GM23338 (cell line): Measurements from ENCODE around the gene RSAD1. TPM values are rescaled to one million over a fixed set of nuclear protein-coding genes. Genes with fewer than 3 reads are reported as not detected.

Experiments
- ATAC-seq: fragments of 200-7000 bp; cut with Tn5 transposase; 3 replicates; pipeline ENCODE4 v1.9.1; 2020
- DNase-seq: peaks from one replicate; pipeline ENCODE4 v3.0.0-alpha.2; 2015; ENCODE audit warnings: low spot score
- H2AFZ ChIP-seq: fragments of 200-600 bp; sonication (generic); 2 replicates; pipeline ENCODE4 v1.8.0; 2016; ENCODE audit warnings: antibody characterized with exemption, mild to moderate bottlenecking, moderate library complexity
- H3F3A ChIP-seq: fragments of 200-600 bp; sonication (generic); replicated peaks from 2 replicates; pipeline ENCODE4 v1.8.0; 2017; ENCODE audit warnings: antibody characterized with exemption, mixed run types, low read depth
- H3K27ac ChIP-seq: fragments of 200-600 bp; sonication (generic); 2 replicates; pipeline ENCODE4 v1.6.1; 2016; ENCODE audit warnings: low read depth
- H3K27me3 ChIP-seq: fragments of 200-600 bp; sonication (generic); 2 replicates; pipeline ENCODE4 v1.8.0; 2016; ENCODE audit warnings: mild to moderate bottlenecking, mixed run types, moderate library complexity; ENCODE audit not compliant: insufficient read depth
- H3K36me3 ChIP-seq: fragments of 200-600 bp; sonication (generic); 2 replicates; pipeline ENCODE4 v1.8.0; 2016; ENCODE audit warnings: mild to moderate bottlenecking; ENCODE audit not compliant: insufficient read depth
- H3K4me1 ChIP-seq: fragments of 200-600 bp; sonication (generic); 2 replicates; pipeline ENCODE4 v1.8.0; 2016; ENCODE audit warnings: mild to moderate bottlenecking, moderate library complexity; ENCODE audit not compliant: insufficient read depth
- H3K4me2 ChIP-seq: fragments of 200-600 bp; sonication (generic); 2 replicates; pipeline ENCODE4 v1.7.1; 2017; ENCODE audit warnings: mixed run types
- H3K4me3 ChIP-seq: fragments of 200-600 bp; sonication (generic); 2 replicates; pipeline ENCODE4 v1.6.1; 2016; ENCODE audit warnings: mixed run types
- H3K79me2 ChIP-seq: fragments of 200-600 bp; sonication (generic); replicated peaks from 2 replicates; pipeline ENCODE4 v1.8.0; 2017; ENCODE audit warnings: mild to moderate bottlenecking; ENCODE audit not compliant: insufficient read depth
- H3K9me2 ChIP-seq: fragments of 200-600 bp; sonication (generic); 2 replicates; pipeline ENCODE4 v1.8.0; 2017; ENCODE audit not compliant: insufficient read depth
- H4K20me1 ChIP-seq: fragments of 200-600 bp; sonication (generic); replicated peaks from 2 replicates; pipeline ENCODE4 v1.8.0; 2017; ENCODE audit warnings: mild to moderate bottlenecking; ENCODE audit not compliant: insufficient read depth
- H3K27ac Mint-ChIP-seq: 2 replicates; pipeline ENCODE4 v1.8.0; 2020; ENCODE audit warnings: inconsistent platforms, mild to moderate bottlenecking, moderate library complexity, mixed read lengths
- H3K27me3 Mint-ChIP-seq: 3 replicates; pipeline ENCODE4 v1.8.0; 2022; ENCODE audit warnings: low read depth, mild to moderate bottlenecking, moderate library complexity, mixed read lengths, inconsistent platforms; ENCODE audit not compliant: insufficient read depth, poor library complexity
- H3K36me3 Mint-ChIP-seq: 3 replicates; pipeline ENCODE4 v1.8.0; 2021; ENCODE audit warnings: low read depth, mild to moderate bottlenecking, inconsistent platforms, moderate library complexity, mixed read lengths
- H3K4me1 Mint-ChIP-seq: 3 replicates; pipeline ENCODE4 v1.8.0; 2020; ENCODE audit warnings: mild to moderate bottlenecking, inconsistent platforms, mixed read lengths
- H3K4me3 Mint-ChIP-seq: 3 replicates; pipeline ENCODE4 v1.8.0; 2021; ENCODE audit warnings: moderate library complexity, mild to moderate bottlenecking, inconsistent platforms, mixed read lengths
- H3K9me3 Mint-ChIP-seq: 3 replicates; pipeline ENCODE4 v1.8.0; 2020; ENCODE audit warnings: moderate library complexity, mild to moderate bottlenecking, inconsistent platforms, mixed read lengths
- CREB1 ChIP-seq: fragments of 250-450 bp; sonication (Bioruptor Pico); IDR thresholded peaks from 2 replicates; pipeline ENCODE4 v1.5.0; 2020; ENCODE audit warnings: low read depth, mild to moderate bottlenecking, moderate library complexity
- EZH2 ChIP-seq: fragments of 200-600 bp; sonication (generic); IDR thresholded peaks from one replicate; pipeline ENCODE4 v1.8.0; 2017; ENCODE audit warnings: antibody characterized with exemption, mild to moderate bottlenecking, low read depth; ENCODE audit not compliant: unreplicated experiment
- EZH2phosphoT487 ChIP-seq: fragments of 200-600 bp; sonication (generic); IDR thresholded peaks from one replicate; pipeline ENCODE4 v1.8.1; 2018; ENCODE audit warnings: antibody characterized with exemption; ENCODE audit not compliant: unreplicated experiment
- JUNB ChIP-seq: IDR thresholded peaks from one replicate; pipeline ENCODE4 v1.6.1; 2016; ENCODE audit warnings: antibody characterized with exemption; ENCODE audit not compliant: unreplicated experiment
- NANOG ChIP-seq: IDR thresholded peaks from 2 replicates; pipeline ENCODE4 v1.6.1; 2016; ENCODE audit warnings: antibody characterized with exemption, borderline replicate concordance
- POLR2AphosphoS5 ChIP-seq: IDR thresholded peaks from 2 replicates; pipeline ENCODE4 v1.6.1; 2016; ENCODE audit warnings: antibody characterized with exemption, low read depth
- STAT1 ChIP-seq: IDR thresholded peaks from one replicate; pipeline ENCODE4 v1.6.1; 2016; ENCODE audit warnings: antibody characterized with exemption; ENCODE audit not compliant: unreplicated experiment
- ZNF114 ChIP-seq: fragments of 250-450 bp; sonication (Bioruptor Pico); IDR thresholded peaks from 2 replicates; pipeline ENCODE4 v1.5.0; 2020; ENCODE audit warnings: mild to moderate bottlenecking, moderate library complexity
- ZNF331 ChIP-seq: fragments of 250-450 bp; sonication (Bioruptor Pico); IDR thresholded peaks from 2 replicates; pipeline ENCODE4 v1.5.0; 2020; ENCODE audit warnings: low read depth, mild to moderate bottlenecking, moderate library complexity
- polyA plus RNA-seq: library from polyadenylated mRNA; unstranded; fragments of >200 nt; fragmentation: Nextera tagmentation; extraction: Ambion mirVana; gene quantifications from 2 replicates; pipeline ENCODE4 v1.2.1, GENCODE V29; 2016
- total RNA-seq: library from RNA; depleted of rRNA; stranded (reverse); fragments of >200 nt; shearing (Covaris generic); gene quantifications from 2 replicates; pipeline ENCODE4 v1.2.3, GENCODE V29; 2014
- TF ChIP-seq, protein P1 (sequence below): IDR thresholded peaks from one replicate; pipeline ENCODE4 v1.6.1; 2018; ENCODE audit warnings: antibody characterized with exemption; ENCODE audit not compliant: unreplicated experiment
- TF ChIP-seq, protein P2 (sequence below), 2 experiments: fragments of 200-600 bp in 1 of 2; sonication (generic) in 1 of 2; conservative IDR thresholded peaks; 2 replicates each; pipeline versions ENCODE4 v1.5.1 to v1.6.1; 2016 to 2017; ENCODE audit warnings: antibody characterized with exemption in 2 of 2, low read depth in 2 of 2, mild to moderate bottlenecking in 2 of 2, moderate library complexity in 1 of 2
- TF ChIP-seq, protein P3 (sequence below): IDR thresholded peaks from 2 replicates; pipeline ENCODE4 v1.6.1; 2016; ENCODE audit warnings: antibody characterized with exemption
- TF ChIP-seq, protein P4 (sequence below): fragments of 250-450 bp; sonication (Bioruptor Pico); IDR thresholded peaks from 2 replicates; pipeline ENCODE4 v1.5.0; 2020; ENCODE audit warnings: mild to moderate bottlenecking, moderate library complexity

Gene RSAD1
- total and polyA plus RNA-seq, 2 experiments from 2014 or later = 18.4 to 28.7 TPM

DNA sequence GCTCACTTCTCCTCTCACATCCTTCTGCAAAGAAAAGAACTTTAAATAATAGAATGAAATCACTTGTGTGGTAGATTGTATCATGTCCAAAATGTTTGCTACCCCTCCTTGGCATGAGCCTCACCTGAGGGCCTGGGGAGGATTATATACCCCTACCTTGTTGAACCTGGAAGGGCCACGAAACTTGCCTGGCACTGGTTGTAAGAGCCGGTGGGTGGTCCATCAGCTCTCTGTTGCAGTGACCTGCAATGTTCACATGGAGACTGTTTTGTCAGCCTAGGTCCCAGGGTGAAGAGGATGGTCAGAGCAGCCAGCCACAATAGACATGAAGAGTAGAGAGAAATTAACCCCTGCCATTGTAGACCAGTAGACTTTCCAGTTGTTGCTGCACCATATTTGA lies 10.2 kb downstream of the RSAD1 start (continued):
- no peak for TF ChIP-seq ZNF331
- no peak for TF ChIP-seq JUNB

DNA sequence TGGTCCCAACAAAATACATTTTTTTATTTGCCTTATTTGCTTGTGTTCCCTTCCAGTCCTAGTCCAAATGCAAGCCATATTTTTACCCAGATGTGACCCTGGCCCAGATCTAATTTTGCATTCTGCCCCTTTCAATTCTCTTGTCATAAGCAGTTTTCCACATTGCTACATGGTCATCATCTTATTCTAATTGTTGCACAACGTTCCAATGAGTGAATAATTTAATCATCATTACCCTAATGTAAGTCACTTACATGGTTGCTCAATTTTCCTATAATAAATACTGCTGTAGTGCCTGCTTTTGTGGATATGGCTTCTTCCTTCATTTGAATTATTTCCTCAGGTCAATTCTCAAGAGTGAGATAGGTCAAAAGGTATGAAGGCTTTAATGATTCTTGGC lies 12.8 kb downstream of the RSAD1 start:
- ATAC-seq = no peak
- no peaks in the 10 kb centered on the region for H3K4me1 ChIP-seq
- H3K4me3 ChIP-seq = no peak overlapping the region
- H3K27ac ChIP-seq = no peak overlapping the region
- H3K27me3 Mint-ChIP-seq = peaks cover 4% of the 10 kb centered on the region
- no peak overlapping the region for H3K27ac Mint-ChIP-seq
- no peak overlapping the region for H3K4me2 ChIP-seq
- no peaks in the 10 kb centered on the region for H3K79me2 ChIP-seq
- peaks cover 2% of the 10 kb centered on the region; the same call in 1 of the 3 replicates for H3K4me1 Mint-ChIP-seq
- no peaks in the 10 kb centered on the region for H3K36me3 ChIP-seq
- H3K9me3 Mint-ChIP-seq = no peaks in the 10 kb centered on the region
- no peaks in the 10 kb centered on the region for H3K27me3 ChIP-seq
- H3F3A ChIP-seq = no peaks in the 10 kb centered on the region
- no peaks in the 10 kb centered on the region for H3K9me2 ChIP-seq
- no peaks in the 10 kb centered on the region for H4K20me1 ChIP-seq
- H3K36me3 Mint-ChIP-seq = no peaks in the 10 kb centered on the region
- H3K4me3 Mint-ChIP-seq = no peak overlapping the region
- no peak for TF ChIP-seq POLR2AphosphoS5
- TF ChIP-seq EZH2 = no peak
- TF ChIP-seq ZNF114 (CRISPR knock-in tag) = no peak
- TF ChIP-seq, protein P1, sequence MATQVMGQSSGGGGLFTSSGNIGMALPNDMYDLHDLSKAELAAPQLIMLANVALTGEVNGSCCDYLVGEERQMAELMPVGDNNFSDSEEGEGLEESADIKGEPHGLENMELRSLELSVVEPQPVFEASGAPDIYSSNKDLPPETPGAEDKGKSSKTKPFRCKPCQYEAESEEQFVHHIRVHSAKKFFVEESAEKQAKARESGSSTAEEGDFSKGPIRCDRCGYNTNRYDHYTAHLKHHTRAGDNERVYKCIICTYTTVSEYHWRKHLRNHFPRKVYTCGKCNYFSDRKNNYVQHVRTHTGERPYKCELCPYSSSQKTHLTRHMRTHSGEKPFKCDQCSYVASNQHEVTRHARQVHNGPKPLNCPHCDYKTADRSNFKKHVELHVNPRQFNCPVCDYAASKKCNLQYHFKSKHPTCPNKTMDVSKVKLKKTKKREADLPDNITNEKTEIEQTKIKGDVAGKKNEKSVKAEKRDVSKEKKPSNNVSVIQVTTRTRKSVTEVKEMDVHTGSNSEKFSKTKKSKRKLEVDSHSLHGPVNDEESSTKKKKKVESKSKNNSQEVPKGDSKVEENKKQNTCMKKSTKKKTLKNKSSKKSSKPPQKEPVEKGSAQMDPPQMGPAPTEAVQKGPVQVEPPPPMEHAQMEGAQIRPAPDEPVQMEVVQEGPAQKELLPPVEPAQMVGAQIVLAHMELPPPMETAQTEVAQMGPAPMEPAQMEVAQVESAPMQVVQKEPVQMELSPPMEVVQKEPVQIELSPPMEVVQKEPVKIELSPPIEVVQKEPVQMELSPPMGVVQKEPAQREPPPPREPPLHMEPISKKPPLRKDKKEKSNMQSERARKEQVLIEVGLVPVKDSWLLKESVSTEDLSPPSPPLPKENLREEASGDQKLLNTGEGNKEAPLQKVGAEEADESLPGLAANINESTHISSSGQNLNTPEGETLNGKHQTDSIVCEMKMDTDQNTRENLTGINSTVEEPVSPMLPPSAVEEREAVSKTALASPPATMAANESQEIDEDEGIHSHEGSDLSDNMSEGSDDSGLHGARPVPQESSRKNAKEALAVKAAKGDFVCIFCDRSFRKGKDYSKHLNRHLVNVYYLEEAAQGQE = no peak
- no peak for TF ChIP-seq ZNF331
- no peak for TF ChIP-seq EZH2phosphoT487
- no peak for TF ChIP-seq CREB1 (CRISPR knock-in tag)
- TF ChIP-seq, protein P2, sequence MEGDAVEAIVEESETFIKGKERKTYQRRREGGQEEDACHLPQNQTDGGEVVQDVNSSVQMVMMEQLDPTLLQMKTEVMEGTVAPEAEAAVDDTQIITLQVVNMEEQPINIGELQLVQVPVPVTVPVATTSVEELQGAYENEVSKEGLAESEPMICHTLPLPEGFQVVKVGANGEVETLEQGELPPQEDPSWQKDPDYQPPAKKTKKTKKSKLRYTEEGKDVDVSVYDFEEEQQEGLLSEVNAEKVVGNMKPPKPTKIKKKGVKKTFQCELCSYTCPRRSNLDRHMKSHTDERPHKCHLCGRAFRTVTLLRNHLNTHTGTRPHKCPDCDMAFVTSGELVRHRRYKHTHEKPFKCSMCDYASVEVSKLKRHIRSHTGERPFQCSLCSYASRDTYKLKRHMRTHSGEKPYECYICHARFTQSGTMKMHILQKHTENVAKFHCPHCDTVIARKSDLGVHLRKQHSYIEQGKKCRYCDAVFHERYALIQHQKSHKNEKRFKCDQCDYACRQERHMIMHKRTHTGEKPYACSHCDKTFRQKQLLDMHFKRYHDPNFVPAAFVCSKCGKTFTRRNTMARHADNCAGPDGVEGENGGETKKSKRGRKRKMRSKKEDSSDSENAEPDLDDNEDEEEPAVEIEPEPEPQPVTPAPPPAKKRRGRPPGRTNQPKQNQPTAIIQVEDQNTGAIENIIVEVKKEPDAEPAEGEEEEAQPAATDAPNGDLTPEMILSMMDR (conservative IDR thresholded peaks at IDR 0.05; ENCODE audit: low read depth in 2 of 2) = no peak
- TF ChIP-seq, protein P3, sequence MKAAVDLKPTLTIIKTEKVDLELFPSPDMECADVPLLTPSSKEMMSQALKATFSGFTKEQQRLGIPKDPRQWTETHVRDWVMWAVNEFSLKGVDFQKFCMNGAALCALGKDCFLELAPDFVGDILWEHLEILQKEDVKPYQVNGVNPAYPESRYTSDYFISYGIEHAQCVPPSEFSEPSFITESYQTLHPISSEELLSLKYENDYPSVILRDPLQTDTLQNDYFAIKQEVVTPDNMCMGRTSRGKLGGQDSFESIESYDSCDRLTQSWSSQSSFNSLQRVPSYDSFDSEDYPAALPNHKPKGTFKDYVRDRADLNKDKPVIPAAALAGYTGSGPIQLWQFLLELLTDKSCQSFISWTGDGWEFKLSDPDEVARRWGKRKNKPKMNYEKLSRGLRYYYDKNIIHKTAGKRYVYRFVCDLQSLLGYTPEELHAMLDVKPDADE = no peak
- no peak for TF ChIP-seq STAT1
- no peak for TF ChIP-seq JUNB
- no peak for TF ChIP-seq NANOG
- TF ChIP-seq, protein P4, sequence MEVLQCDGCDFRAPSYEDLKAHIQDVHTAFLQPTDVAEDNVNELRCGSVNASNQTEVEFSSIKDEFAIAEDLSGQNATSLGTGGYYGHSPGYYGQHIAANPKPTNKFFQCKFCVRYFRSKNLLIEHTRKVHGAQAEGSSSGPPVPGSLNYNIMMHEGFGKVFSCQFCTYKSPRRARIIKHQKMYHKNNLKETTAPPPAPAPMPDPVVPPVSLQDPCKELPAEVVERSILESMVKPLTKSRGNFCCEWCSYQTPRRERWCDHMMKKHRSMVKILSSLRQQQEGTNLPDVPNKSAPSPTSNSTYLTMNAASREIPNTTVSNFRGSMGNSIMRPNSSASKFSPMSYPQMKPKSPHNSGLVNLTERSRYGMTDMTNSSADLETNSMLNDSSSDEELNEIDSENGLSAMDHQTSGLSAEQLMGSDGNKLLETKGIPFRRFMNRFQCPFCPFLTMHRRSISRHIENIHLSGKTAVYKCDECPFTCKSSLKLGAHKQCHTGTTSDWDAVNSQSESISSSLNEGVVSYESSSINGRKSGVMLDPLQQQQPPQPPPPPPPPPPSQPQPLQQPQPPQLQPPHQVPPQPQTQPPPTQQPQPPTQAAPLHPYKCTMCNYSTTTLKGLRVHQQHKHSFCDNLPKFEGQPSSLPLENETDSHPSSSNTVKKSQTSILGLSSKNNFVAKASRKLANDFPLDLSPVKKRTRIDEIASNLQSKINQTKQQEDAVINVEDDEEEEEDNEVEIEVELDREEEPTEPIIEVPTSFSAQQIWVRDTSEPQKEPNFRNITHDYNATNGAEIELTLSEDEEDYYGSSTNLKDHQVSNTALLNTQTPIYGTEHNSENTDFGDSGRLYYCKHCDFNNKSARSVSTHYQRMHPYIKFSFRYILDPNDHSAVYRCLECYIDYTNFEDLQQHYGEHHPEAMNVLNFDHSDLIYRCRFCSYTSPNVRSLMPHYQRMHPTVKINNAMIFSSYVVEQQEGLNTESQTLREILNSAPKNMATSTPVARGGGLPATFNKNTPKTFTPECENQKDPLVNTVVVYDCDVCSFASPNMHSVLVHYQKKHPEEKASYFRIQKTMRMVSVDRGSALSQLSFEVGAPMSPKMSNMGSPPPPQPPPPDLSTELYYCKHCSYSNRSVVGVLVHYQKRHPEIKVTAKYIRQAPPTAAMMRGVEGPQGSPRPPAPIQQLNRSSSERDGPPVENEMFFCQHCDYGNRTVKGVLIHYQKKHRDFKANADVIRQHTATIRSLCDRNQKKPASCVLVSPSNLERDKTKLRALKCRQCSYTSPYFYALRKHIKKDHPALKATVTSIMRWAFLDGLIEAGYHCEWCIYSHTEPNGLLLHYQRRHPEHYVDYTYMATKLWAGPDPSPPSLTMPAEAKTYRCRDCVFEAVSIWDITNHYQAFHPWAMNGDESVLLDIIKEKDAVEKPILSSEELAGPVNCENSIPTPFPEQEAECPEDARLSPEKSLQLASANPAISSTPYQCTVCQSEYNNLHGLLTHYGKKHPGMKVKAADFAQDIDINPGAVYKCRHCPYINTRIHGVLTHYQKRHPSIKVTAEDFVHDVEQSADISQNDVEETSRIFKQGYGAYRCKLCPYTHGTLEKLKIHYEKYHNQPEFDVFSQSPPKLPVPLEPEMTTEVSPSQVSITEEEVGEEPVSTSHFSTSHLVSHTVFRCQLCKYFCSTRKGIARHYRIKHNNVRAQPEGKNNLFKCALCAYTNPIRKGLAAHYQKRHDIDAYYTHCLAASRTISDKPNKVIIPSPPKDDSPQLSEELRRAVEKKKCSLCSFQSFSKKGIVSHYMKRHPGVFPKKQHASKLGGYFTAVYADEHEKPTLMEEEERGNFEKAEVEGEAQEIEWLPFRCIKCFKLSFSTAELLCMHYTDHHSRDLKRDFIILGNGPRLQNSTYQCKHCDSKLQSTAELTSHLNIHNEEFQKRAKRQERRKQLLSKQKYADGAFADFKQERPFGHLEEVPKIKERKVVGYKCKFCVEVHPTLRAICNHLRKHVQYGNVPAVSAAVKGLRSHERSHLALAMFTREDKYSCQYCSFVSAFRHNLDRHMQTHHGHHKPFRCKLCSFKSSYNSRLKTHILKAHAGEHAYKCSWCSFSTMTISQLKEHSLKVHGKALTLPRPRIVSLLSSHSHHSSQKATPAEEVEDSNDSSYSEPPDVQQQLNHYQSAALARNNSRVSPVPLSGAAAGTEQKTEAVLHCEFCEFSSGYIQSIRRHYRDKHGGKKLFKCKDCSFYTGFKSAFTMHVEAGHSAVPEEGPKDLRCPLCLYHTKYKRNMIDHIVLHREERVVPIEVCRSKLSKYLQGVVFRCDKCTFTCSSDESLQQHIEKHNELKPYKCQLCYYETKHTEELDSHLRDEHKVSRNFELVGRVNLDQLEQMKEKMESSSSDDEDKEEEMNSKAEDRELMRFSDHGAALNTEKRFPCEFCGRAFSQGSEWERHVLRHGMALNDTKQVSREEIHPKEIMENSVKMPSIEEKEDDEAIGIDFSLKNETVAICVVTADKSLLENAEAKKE (CRISPR knock-in tag) = no peak
- DNase-seq = no peak
- no peak overlapping the region for H2AFZ ChIP-seq
